Endothelial cell (in vitro differentiated cells): Measurements from ENCODE around the gene AKAP6. TPM values are rescaled to one million over a fixed set of nuclear protein-coding genes. Genes with fewer than 3 reads are reported as not detected.

ENCODE experiments used
- DNase-seq: peaks from one replicate; pipeline ENCODE4 v3.0.0; 2021; ENCODE audit warnings: low spot score
- H3K27ac Mint-ChIP-seq: one replicate; pipeline ENCODE4 v1.8.0; 2021; ENCODE audit warnings: mixed read lengths, inconsistent platforms; ENCODE audit not compliant: unreplicated experiment
- H3K27me3 Mint-ChIP-seq: one replicate; pipeline ENCODE4 v1.8.0; 2021; ENCODE audit warnings: mild to moderate bottlenecking, moderate library complexity, mixed read lengths, inconsistent platforms; ENCODE audit not compliant: unreplicated experiment
- H3K36me3 Mint-ChIP-seq: one replicate; pipeline ENCODE4 v1.8.0; 2021; ENCODE audit warnings: mild to moderate bottlenecking, low read depth, mixed read lengths, inconsistent platforms; ENCODE audit not compliant: unreplicated experiment
- H3K4me1 Mint-ChIP-seq: one replicate; pipeline ENCODE4 v1.8.0; 2021; ENCODE audit warnings: mild to moderate bottlenecking, mixed read lengths, inconsistent platforms; ENCODE audit not compliant: unreplicated experiment
- H3K4me3 Mint-ChIP-seq: one replicate; pipeline ENCODE4 v1.8.0; 2021; ENCODE audit warnings: mild to moderate bottlenecking, mixed read lengths, inconsistent platforms; ENCODE audit not compliant: unreplicated experiment
- H3K9me3 Mint-ChIP-seq: one replicate; pipeline ENCODE4 v1.8.0; 2021; ENCODE audit warnings: mixed read lengths, inconsistent platforms; ENCODE audit not compliant: unreplicated experiment
- CTCF ChIP-seq: fragments of 200-600 bp; sonication (generic); IDR thresholded peaks from one replicate; pipeline ENCODE4 v1.5.0; 2021; ENCODE audit warnings: antibody characterized with exemption; ENCODE audit not compliant: unreplicated experiment
- total RNA-seq: library from RNA; stranded (reverse); fragmentation: NEBNext Ultra II Directional; extraction: Animal tissue kit (Norgen Biotek cat#: 25700); gene quantifications from one replicate; pipeline ENCODE4 v1.2.1, GENCODE V29; 2021; ENCODE audit not compliant: unreplicated experiment

The AKAP6 gene
- total RNA-seq, 1 donor from 2014 or later, result 4.4 TPM

- DNase-seq, result no peak
- Mint-ChIP-seq H3K9me3 (no peaks in the 10 kb centered on the region), H3K36me3 (no peaks in the 10 kb centered on the region), H3K27me3 (no peaks in the 10 kb centered on the region), H3K27ac (no peak overlapping the region), H3K4me3 (no peak overlapping the region), H3K4me1 (no peaks in the 10 kb centered on the region)
- no peak for TF ChIP-seq CTCF
Observed at GRCh38 chr14:32661216-32661615, 332.1 kb downstream of the AKAP6 start.

GRCh38 chr14:32662211-32662610, 333.1 kb downstream of the AKAP6 start:
- no peak for TF ChIP-seq CTCF
- no peaks in the 10 kb centered on the region for H3K27me3 Mint-ChIP-seq
- H3K27ac Mint-ChIP-seq, result no peak overlapping the region
- H3K36me3 Mint-ChIP-seq, result no peaks in the 10 kb centered on the region
- no peak overlapping the region for H3K4me3 Mint-ChIP-seq
- DNase-seq, result no peak
- H3K4me1 Mint-ChIP-seq, result no peaks in the 10 kb centered on the region
- H3K9me3 Mint-ChIP-seq, result no peaks in the 10 kb centered on the region

GRCh38 chr14:32666308-32666707, 337.2 kb downstream of the AKAP6 start:
- no peak for TF ChIP-seq CTCF
- no peaks in the 10 kb centered on the region for H3K27me3 Mint-ChIP-seq
- no peaks in the 10 kb centered on the region for H3K4me1 Mint-ChIP-seq
- no peak overlapping the region for H3K27ac Mint-ChIP-seq
- DNase-seq, result no peak
- H3K4me3 Mint-ChIP-seq, result no peak overlapping the region
- H3K36me3 Mint-ChIP-seq, result no peaks in the 10 kb centered on the region
- H3K9me3 Mint-ChIP-seq, result no peaks in the 10 kb centered on the region

GRCh38 chr14:32667287-32667686, 338.2 kb downstream of the AKAP6 start:
- H3K4me1 Mint-ChIP-seq, result no peaks in the 10 kb centered on the region
- no peak overlapping the region for H3K4me3 Mint-ChIP-seq
- no peaks in the 10 kb centered on the region for H3K36me3 Mint-ChIP-seq
- H3K27ac Mint-ChIP-seq, result no peak overlapping the region
- no peak for DNase-seq
- H3K9me3 Mint-ChIP-seq, result no peaks in the 10 kb centered on the region
- H3K27me3 Mint-ChIP-seq, result no peaks in the 10 kb centered on the region
- TF ChIP-seq CTCF, result no peak

- no peak overlapping the region for H3K4me3 Mint-ChIP-seq
- no peak overlapping the region for H3K27ac Mint-ChIP-seq
- H3K36me3 Mint-ChIP-seq, result no peaks in the 10 kb centered on the region
- no peaks in the 10 kb centered on the region for H3K9me3 Mint-ChIP-seq
- TF ChIP-seq CTCF, result no peak
- no peak for DNase-seq
- H3K4me1 Mint-ChIP-seq, result no peaks in the 10 kb centered on the region
- no peaks in the 10 kb centered on the region for H3K27me3 Mint-ChIP-seq
Observed at GRCh38 chr14:32667791-32668190, 338.7 kb downstream of the AKAP6 start.
